Keratinocyte (primary cell): ENCODE results near the gene RTN4R.

Experiments
- CTCF ChIP-seq, 3 experiments: IDR thresholded peaks in 1 of 3; conservative IDR thresholded peaks in 1 of 3; optimal IDR thresholded peaks in 1 of 3; 2 replicates in 2 of 3; 3 replicates in 1 of 3; pipeline versions ENCODE3 to v1.5.1; 2011; ENCODE audit warnings: low read length in 3 of 3, mild to moderate bottlenecking in 3 of 3, moderate library complexity in 2 of 3, control low read depth in 1 of 3, inconsistent platforms in 1 of 3; ENCODE audit not compliant: insufficient read depth in 2 of 3; ENCODE audit errors: extremely low read depth in 1 of 3
- EZH2 ChIP-seq: IDR thresholded peaks from one replicate; pipeline ENCODE4 v1.6.1; 2012; ENCODE audit warnings: inconsistent platforms, mild to moderate bottlenecking, low read length, moderate library complexity

DNA sequence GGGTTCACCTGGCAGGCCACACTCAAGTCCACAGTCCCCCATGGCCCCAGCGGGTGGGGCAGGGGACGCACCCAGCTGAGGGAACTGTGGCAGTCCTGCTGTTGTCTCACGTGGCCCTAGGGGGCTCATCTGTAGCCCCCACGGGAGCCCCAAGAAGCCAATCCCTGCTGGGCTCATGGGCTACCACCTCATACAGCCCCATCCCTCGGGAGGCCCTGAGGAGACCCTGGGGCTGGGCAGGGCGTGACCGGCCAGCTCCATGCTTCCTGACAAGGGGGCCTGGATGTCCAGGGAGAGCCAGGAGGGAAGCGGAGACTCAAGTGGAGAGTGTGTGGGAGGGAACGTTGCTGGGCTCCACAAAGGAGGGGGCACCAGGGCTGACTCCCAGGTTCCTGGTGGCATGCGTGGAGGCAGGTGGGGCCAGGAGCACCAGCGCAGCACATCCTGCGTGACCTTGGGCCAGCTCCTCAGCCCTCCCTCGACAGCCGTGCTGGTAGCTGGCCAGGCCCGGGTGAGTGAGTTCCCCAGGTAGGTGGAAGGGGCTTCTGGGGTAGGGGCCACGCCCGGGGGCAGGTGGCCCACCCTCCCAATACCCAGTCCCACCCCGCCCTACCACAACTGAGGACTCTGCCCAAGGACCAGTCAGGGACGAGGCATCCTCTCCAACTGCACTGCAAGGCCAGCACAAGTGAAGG, 7.9 kb downstream of the RTN4R start:
- TF ChIP-seq CTCF (optimal IDR thresholded peaks at IDR 0.05 in 1 of 3, IDR thresholded peaks at IDR 0.05 in 1 of 3, conservative IDR thresholded peaks at IDR 0.05 in 1 of 3; ENCODE audit: extremely low read depth in 1 of 3, insufficient read depth in 2 of 3, low read length in 3 of 3) (no peak), EZH2 (no peak)
